OCI-LY1 (cell line): ENCODE measurements around the gene PDK1.
A peak's percentile ranks its signal among the peaks of the same experiment; 100 is the strongest.

Experiments used
- H2AFZ ChIP-seq: fragments of 200-600 bp; sonication (generic), shearing (Covaris generic); 2 replicates; pipeline ENCODE4 v1.6.0; 2014; ENCODE audit warnings: antibody characterized with exemption, mild to moderate bottlenecking, low read length
- H3F3A ChIP-seq: fragments of 200-600 bp; sonication (generic), shearing (Covaris generic); 2 replicates; pipeline ENCODE4 v1.6.0; 2014; ENCODE audit warnings: mild to moderate bottlenecking, antibody characterized with exemption, low read length, moderate library complexity; ENCODE audit not compliant: insufficient read depth
- H3K27ac ChIP-seq: fragments of 200-600 bp; sonication (generic); 2 replicates; pipeline ENCODE4 v1.5.1; 2014; ENCODE audit warnings: low read length, mixed run types, mild to moderate bottlenecking, low read depth; ENCODE audit not compliant: poor library complexity, severe bottlenecking
- H3K27me3 ChIP-seq: fragments of 200-600 bp; sonication (generic); 2 replicates; pipeline ENCODE4 v1.6.0; 2014; ENCODE audit warnings: antibody characterized with exemption, mild to moderate bottlenecking, low read length, moderate library complexity; ENCODE audit not compliant: insufficient read depth
- H3K36me3 ChIP-seq: fragments of 200-600 bp; sonication (generic); 2 replicates; pipeline ENCODE4 v1.6.1; 2014; ENCODE audit warnings: mild to moderate bottlenecking, antibody characterized with exemption, low read length, moderate library complexity, mixed read lengths; ENCODE audit not compliant: insufficient read depth
- H3K4me1 ChIP-seq: fragments of 200-600 bp; sonication (generic); 2 replicates; pipeline ENCODE4 v1.5.1; 2014; ENCODE audit warnings: mild to moderate bottlenecking, low read length, moderate library complexity; ENCODE audit not compliant: insufficient read depth, severe bottlenecking
- H3K4me2 ChIP-seq: fragments of 200-600 bp; sonication (generic), shearing (Covaris generic); 2 replicates; pipeline ENCODE4 v1.6.1; 2014; ENCODE audit warnings: low read length
- H3K4me3 ChIP-seq: fragments of 200-600 bp; sonication (generic); 2 replicates; pipeline ENCODE4 v1.5.1; 2014; ENCODE audit warnings: low read length, low read depth, mild to moderate bottlenecking, mixed read lengths; ENCODE audit not compliant: poor library complexity, severe bottlenecking
- H3K79me2 ChIP-seq: fragments of 200-600 bp; shearing (Covaris generic); 2 replicates; pipeline ENCODE4 v1.6.1; 2016; ENCODE audit warnings: mixed run types, low read length, mixed read lengths; ENCODE audit not compliant: insufficient read depth
- H3K9ac ChIP-seq: fragments of 200-600 bp; sonication (generic), shearing (Covaris generic); 2 replicates; pipeline ENCODE4 v1.6.1; 2014; ENCODE audit warnings: mild to moderate bottlenecking, low read length, mixed read lengths
- H3K9me2 ChIP-seq: fragments of 200-600 bp; sonication (generic), shearing (Covaris generic); 2 replicates; pipeline ENCODE4 v1.6.1; 2014; ENCODE audit warnings: low read depth, mild to moderate bottlenecking, low read length, mixed read lengths
- H3K9me3 ChIP-seq: fragments of 200-600 bp; shearing (Covaris generic); 2 replicates; pipeline ENCODE4 v1.6.1; 2014; ENCODE audit warnings: low read length, mixed read lengths
- H4K20me1 ChIP-seq: fragments of 200-600 bp; sonication (generic), shearing (Covaris generic); 2 replicates; pipeline ENCODE4 v1.6.0; 2016; ENCODE audit warnings: mild to moderate bottlenecking, low read length; ENCODE audit not compliant: insufficient read depth
- CTCF ChIP-seq: fragments of 200-600 bp; sonication (generic), shearing (Covaris generic); IDR thresholded peaks from 2 replicates; pipeline ENCODE4 v1.5.1; 2017; ENCODE audit warnings: mild to moderate bottlenecking, antibody characterized with exemption, low read length, moderate library complexity, mixed read lengths
- EZH2 ChIP-seq: fragments of 200-600 bp; sonication (generic), shearing (Covaris generic); IDR thresholded peaks from 2 replicates; pipeline ENCODE4 v1.8.0; 2017; ENCODE audit warnings: borderline replicate concordance, mixed run types, mild to moderate bottlenecking, antibody characterized with exemption, low read length, moderate library complexity, mixed read lengths

PDK1 gene

GRCh38 chr2:172555522-172556283 lies at the start of gene PDK1:
TSS of gene PDK1 (plus strand) at chr2:172556090. CDS start at chr2:172556151, 61 bp downstream.
- Histone ChIP-seq H3F3A (no peaks in the 10 kb centered on the region), H3K27ac (peak within 1 kb of the TSS; percentile 73), H3K79me2 (peaks cover 22% of the 10 kb centered on the region)

GRCh38 chr2:172507199-172507598 lies 48.7 kb upstream of the PDK1 start:
- no peaks in the 10 kb centered on the region for H3K79me2 ChIP-seq
- H3K36me3 ChIP-seq: peaks cover 9% of the 10 kb centered on the region; the same call in 1 of the 2 replicates
- H3K9me3 ChIP-seq: peaks cover 6% of the 10 kb centered on the region; the same call in 1 of the 2 replicates
- no peaks in the 10 kb centered on the region for H3K9me2 ChIP-seq
- no peaks in the 10 kb centered on the region for H4K20me1 ChIP-seq
- H2AFZ ChIP-seq: no peak overlapping the region
- H3K27me3 ChIP-seq: no peaks in the 10 kb centered on the region
- no peaks in the 10 kb centered on the region for H3F3A ChIP-seq
- H3K4me2 ChIP-seq: no peak overlapping the region
- peaks cover 18% of the 10 kb centered on the region for H3K4me1 ChIP-seq
- H3K27ac ChIP-seq: no peak overlapping the region
- no peak overlapping the region for H3K4me3 ChIP-seq
- H3K9ac ChIP-seq: no peak overlapping the region
- no peak for TF ChIP-seq EZH2
- no peak for TF ChIP-seq CTCF

More at GRCh38 chr2:172555522-172556283, at the start of gene PDK1:
- no peaks in the 10 kb centered on the region for H3K9me2 ChIP-seq
- peak within 1 kb of the TSS; percentile 77 for H3K4me3 ChIP-seq
- H4K20me1 ChIP-seq: no peaks in the 10 kb centered on the region
- H3K27me3 ChIP-seq: no peaks in the 10 kb centered on the region
- peak within 1 kb of the TSS; percentile 39; the same call in 1 of the 2 replicates for H2AFZ ChIP-seq
- H3K4me2 ChIP-seq: peak within 1 kb of the TSS; percentile 93
- peak within 1 kb of the TSS; percentile 80 for H3K9ac ChIP-seq
- H3K9me3 ChIP-seq: no peaks in the 10 kb centered on the region
- H3K4me1 ChIP-seq: peaks cover 36% of the 10 kb centered on the region
- H3K36me3 ChIP-seq: peaks cover 13% of the 10 kb centered on the region
- TF ChIP-seq CTCF: no peak
- TF ChIP-seq EZH2: no peak

DNA sequence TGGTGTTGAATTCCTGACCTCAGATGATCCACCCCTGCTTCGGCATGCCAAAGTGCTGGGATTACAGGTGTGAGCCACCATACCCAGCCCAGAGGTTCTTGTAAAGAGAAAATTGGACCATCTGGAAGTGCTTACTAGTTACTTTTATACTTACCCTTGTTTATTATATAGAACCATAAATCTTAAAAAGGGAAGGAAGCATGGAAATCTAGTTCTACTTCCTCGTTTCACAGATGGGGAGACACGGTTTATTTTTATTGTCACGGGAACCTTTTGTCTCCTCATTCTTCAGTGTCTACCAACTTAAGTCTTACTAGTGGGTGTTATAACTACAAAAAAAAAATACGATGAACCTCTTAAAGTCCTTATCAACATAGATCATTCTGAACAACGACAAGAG lies 45.8 kb upstream of the PDK1 start:
- no peak for TF ChIP-seq CTCF
- TF ChIP-seq EZH2: no peak
- H3K4me2 ChIP-seq: peak overlapping the region; percentile 36; the same call in 1 of the 2 replicates

More for the DNA sequence above, 45.8 kb upstream of the PDK1 start:
- no peaks in the 10 kb centered on the region for H4K20me1 ChIP-seq
- peaks cover 10% of the 10 kb centered on the region; the same call in 1 of the 2 replicates for H3K36me3 ChIP-seq
- no peaks in the 10 kb centered on the region for H3K9me2 ChIP-seq
- H3K27ac ChIP-seq: peak overlapping the region; percentile 52
- H3K4me3 ChIP-seq: no peak overlapping the region
- H2AFZ ChIP-seq: no peak overlapping the region
- H3F3A ChIP-seq: no peaks in the 10 kb centered on the region
- H3K9ac ChIP-seq: no peak overlapping the region
- no peaks in the 10 kb centered on the region for H3K79me2 ChIP-seq
- peaks cover 27% of the 10 kb centered on the region for H3K4me1 ChIP-seq
- peaks cover 10% of the 10 kb centered on the region; the same call in 1 of the 2 replicates for H3K9me3 ChIP-seq
- H3K27me3 ChIP-seq: no peaks in the 10 kb centered on the region
